Adrenal gland (tissue), 12 donors: ENCODE measurements around the gene TAS2R14. TPM values are rescaled to one million over a fixed set of nuclear protein-coding genes. Genes with fewer than 3 reads are reported as not detected.
A peak's percentile ranks its signal among the peaks of the same experiment; 100 is the strongest.

Experiments used
- DNase-seq, 7 donors: peaks; one replicate each; pipeline ENCODE4 v3.0.0-alpha.2; 2019 to 2020
- H3K27ac ChIP-seq, 5 donors: fragments of 200-600 bp; sonication (generic) in 4 of 5; 1 replicate in 3 of 5; 2 replicates in 2 of 5; pipeline versions ENCODE4 v1.5.1 to v1.8.0; 2016 to 2020; ENCODE audit warnings: mild to moderate bottlenecking in 1 of 5
- H3K27me3 ChIP-seq: fragments of 200-600 bp; 2 replicates; pipeline ENCODE4 v1.8.0; 2021
- H3K36me3 ChIP-seq, 2 donors: fragments of 200-600 bp; replicated peaks in 1 of 2; 1 replicate in 1 of 2; 2 replicates in 1 of 2; pipeline versions ENCODE4 v1.5.1 to v1.8.0; 2018 to 2022
- H3K4me1 ChIP-seq, 2 donors: fragments of 200-600 bp; replicated peaks in 1 of 2; 1 replicate in 1 of 2; 2 replicates in 1 of 2; pipeline versions ENCODE4 v1.5.1 to v1.8.0; 2018 to 2021
- H3K4me3 ChIP-seq, 4 donors: fragments of 200-600 bp; sonication (generic) in 3 of 4; one replicate each; pipeline ENCODE4 v1.5.1; 2016 to 2018
- H3K9me3 ChIP-seq, 3 donors: fragments of 200-600 bp; sonication (generic) in 1 of 3; replicated peaks in 1 of 3; 1 replicate in 2 of 3; 2 replicates in 1 of 3; pipeline versions ENCODE4 v1.5.1 to v1.8.0; 2016 to 2021
- POLR2A ChIP-seq, 2 donors: fragments of 450-650 bp; IDR thresholded peaks; one replicate each; pipeline ENCODE4 v1.6.1; 2017; ENCODE audit warnings: antibody characterized with exemption in 2 of 2, mild to moderate bottlenecking in 2 of 2, moderate library complexity in 1 of 2
- WGBS, 4 donors: extraction: QIAGEN DNeasy Blood & Tissue Kit in 2 of 4; methylation state at CpG; one replicate each; pipeline versions ENCODE4 v1.1.5 to v1.1.7; 2013 to 2017; 5-methylcytosine and 5-hydroxymethylcytosine counted together
- intact Hi-C, 2 donors: fragments of 100-400 bp; cut with DNase I; formaldehyde crosslinking; loops; one replicate each; pipeline versions ENCODE4 v1.14.1 to v1.15.0; 2022 to 2023
- polyA plus RNA-seq, 3 donors: library from polyadenylated mRNA; stranded (reverse); fragments of 200-250 nt in 2 of 3; fragments of 350-450 nt in 1 of 3; fragmentation: Illumina TruSeq in 1 of 3; extraction: RNeasy Lipid Tissue Mini Kit (QIAGEN cat#74804) in 1 of 3; gene quantifications; one replicate each; pipeline ENCODE4 v1.2.3, GENCODE V29; 2013 to 2014
- total RNA-seq, 9 donors: library from RNA; depleted of rRNA in 4 of 9; stranded (reverse); fragments of >200 nt in 4 of 9; fragments of 120-200 nt in 1 of 9; fragmentation: NEBNext Ultra II Directional in 1 of 9; extraction: Animal tissue kit (Norgen Biotek cat#: 25700) in 1 of 9; gene quantifications; one replicate each; pipeline versions ENCODE4 v1.1.0 to v1.2.4, GENCODE V29; 2013 to 2023
- TF ChIP-seq, protein P1 (sequence below), 6 experiments: fragments of 450-650 bp in 4 of 6; fragments of 200-600 bp in 2 of 6; sonication (generic) in 1 of 6; IDR thresholded peaks; 1 replicate in 5 of 6; 2 replicates in 1 of 6; pipeline versions ENCODE4 v1.5.1 to v1.8.0; 2016 to 2021; ENCODE audit warnings: antibody characterized with exemption in 6 of 6, mild to moderate bottlenecking in 2 of 6, moderate library complexity in 1 of 6
- donor health status: healthy with polysubstance abuse.
- donor health status: Bipolar disorder and iron deficiency.
- donor health status: DM: yes; HTN: yes; CAD: no.
- donor health status: DM: no; HTN: no; CAD: no.
- donor health status: DM: no; HTN: no; CAD: no.
- donor health status: DM: yes; HTN: yes; CAD: no.

Gene TAS2R14
- total and polyA plus RNA-seq, 12 donors: 0.80 to 16.3 (median 2.6) TPM

- intact Hi-C loops: no loop called here
- TF ChIP-seq POLR2A (IDR thresholded peaks at IDR 0.05): no peak
- TF ChIP-seq, protein P1, sequence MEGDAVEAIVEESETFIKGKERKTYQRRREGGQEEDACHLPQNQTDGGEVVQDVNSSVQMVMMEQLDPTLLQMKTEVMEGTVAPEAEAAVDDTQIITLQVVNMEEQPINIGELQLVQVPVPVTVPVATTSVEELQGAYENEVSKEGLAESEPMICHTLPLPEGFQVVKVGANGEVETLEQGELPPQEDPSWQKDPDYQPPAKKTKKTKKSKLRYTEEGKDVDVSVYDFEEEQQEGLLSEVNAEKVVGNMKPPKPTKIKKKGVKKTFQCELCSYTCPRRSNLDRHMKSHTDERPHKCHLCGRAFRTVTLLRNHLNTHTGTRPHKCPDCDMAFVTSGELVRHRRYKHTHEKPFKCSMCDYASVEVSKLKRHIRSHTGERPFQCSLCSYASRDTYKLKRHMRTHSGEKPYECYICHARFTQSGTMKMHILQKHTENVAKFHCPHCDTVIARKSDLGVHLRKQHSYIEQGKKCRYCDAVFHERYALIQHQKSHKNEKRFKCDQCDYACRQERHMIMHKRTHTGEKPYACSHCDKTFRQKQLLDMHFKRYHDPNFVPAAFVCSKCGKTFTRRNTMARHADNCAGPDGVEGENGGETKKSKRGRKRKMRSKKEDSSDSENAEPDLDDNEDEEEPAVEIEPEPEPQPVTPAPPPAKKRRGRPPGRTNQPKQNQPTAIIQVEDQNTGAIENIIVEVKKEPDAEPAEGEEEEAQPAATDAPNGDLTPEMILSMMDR (IDR thresholded peaks at IDR 0.05): no peak
Measured at GRCh38 chr12:10965476-10965875, 26.4 kb upstream of the TAS2R14 start.

GRCh38 chr12:10960211-10960610 lies 21.1 kb upstream of the TAS2R14 start:
- Histone ChIP-seq H3K4me1 (no peaks in the 10 kb centered on the region), H3K9me3 (peaks cover 0 to 3% (median 0%) of the 10 kb centered on the region in 3 donors), H3K27ac (no peak overlapping the region), H3K4me3 (no peak overlapping the region), H3K27me3 (no peaks in the 10 kb centered on the region), H3K36me3 (no peaks in the 10 kb centered on the region)
- intact Hi-C loops: no loop called here
- WGBS, 4 donors: 76 to 86% (median 79%) methylated on average over 4 of the region's 4 CpGs
- no peak for TF ChIP-seq POLR2A (IDR thresholded peaks at IDR 0.05)
- TF ChIP-seq, protein P1 (IDR thresholded peaks at IDR 0.05): no peak
- DNase-seq: no peak

More at GRCh38 chr12:10965476-10965875, 26.4 kb upstream of the TAS2R14 start:
- Histone ChIP-seq H3K36me3 (no peaks in the 10 kb centered on the region), H3K4me3 (no peak overlapping the region), H3K4me1 (peaks cover 0 to 4% of the 10 kb centered on the region in 2 donors), H3K27ac (no peak overlapping the region), H3K27me3 (no peaks in the 10 kb centered on the region), H3K9me3 (no peaks in the 10 kb centered on the region)
- DNase-seq: no peak
- 90 to 95% (median 94%) methylated on average over 1 of the region's 1 CpG for WGBS, 4 donors

DNA sequence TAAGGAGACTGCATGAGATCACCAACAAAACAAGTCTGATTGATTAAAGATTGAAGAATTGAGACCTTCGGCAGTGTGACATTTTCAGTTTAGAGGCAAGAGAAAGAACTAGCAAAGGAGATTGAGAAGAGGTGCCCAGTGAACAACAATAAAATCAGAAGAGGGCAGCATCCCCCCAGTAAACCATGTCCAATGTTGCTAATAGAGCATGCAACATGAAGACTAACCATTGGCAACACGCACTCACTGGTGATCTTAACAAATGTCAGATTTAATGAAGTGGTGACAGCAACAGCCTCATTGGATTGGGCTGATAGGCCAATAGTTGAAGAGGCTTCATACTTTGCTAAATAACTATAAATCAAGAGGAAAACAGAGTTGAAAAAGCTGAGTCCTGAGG lies 20.7 kb upstream of the TAS2R14 start:
- no peaks in the 10 kb centered on the region for H3K36me3 ChIP-seq
- no peak overlapping the region for H3K4me3 ChIP-seq
- no peak for TF ChIP-seq POLR2A (IDR thresholded peaks at IDR 0.05)
- TF ChIP-seq, protein P1 (IDR thresholded peaks at IDR 0.05): peak in 1 of 6 experiments; percentile 16
- no peak for DNase-seq
- intact Hi-C loops: no loop called here
- H3K4me1 ChIP-seq: no peaks in the 10 kb centered on the region
- H3K27ac ChIP-seq: no peak overlapping the region
- H3K9me3 ChIP-seq: peaks cover 0 to 7% (median 0%) of the 10 kb centered on the region in 3 donors
- 85 to 94% (median 93%) methylated on average over 2 of the region's 2 CpGs for WGBS, 4 donors
- H3K27me3 ChIP-seq: no peaks in the 10 kb centered on the region

DNA sequence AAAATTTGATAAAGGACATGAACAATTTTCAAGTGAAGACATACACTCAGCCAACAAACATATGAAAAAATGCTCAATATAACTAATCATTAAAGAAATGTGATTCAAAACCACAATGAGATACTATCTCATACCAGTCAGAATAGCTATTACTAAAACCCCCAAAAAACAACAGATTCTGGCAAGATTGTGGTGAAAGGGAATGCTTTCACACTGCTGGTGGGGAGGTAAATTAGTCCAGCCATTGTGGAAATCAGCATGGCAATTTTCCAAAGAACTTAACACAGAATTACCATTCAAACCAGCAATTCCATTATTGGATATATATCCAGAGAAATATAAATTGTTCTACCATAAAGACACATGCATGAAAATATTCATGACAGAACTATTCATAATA lies 18.7 kb upstream of the TAS2R14 start:
- Histone ChIP-seq H3K9me3 (peaks cover 0 to 7% (median 0%) of the 10 kb centered on the region in 3 donors), H3K27ac (no peak overlapping the region), H3K36me3 (no peaks in the 10 kb centered on the region), H3K27me3 (no peaks in the 10 kb centered on the region), H3K4me1 (no peaks in the 10 kb centered on the region), H3K4me3 (no peak overlapping the region)
- intact Hi-C loops: no loop called here
- no peak for DNase-seq
- TF ChIP-seq, protein P1 (IDR thresholded peaks at IDR 0.05): no peak
- no peak for TF ChIP-seq POLR2A (IDR thresholded peaks at IDR 0.05)
